GM23338 (cell line): ENCODE measurements around the gene CADPS.

Source experiments
- CREB1 ChIP-seq: fragments of 250-450 bp; sonication (Bioruptor Pico); IDR thresholded peaks from 2 replicates; pipeline ENCODE4 v1.5.0; 2020; ENCODE audit warnings: low read depth, mild to moderate bottlenecking, moderate library complexity
- CTCF ChIP-seq, 2 experiments: fragments of 200-600 bp in 1 of 2; sonication (generic) in 1 of 2; conservative IDR thresholded peaks; 2 replicates each; pipeline versions ENCODE4 v1.5.1 to v1.6.1; 2016 to 2017; ENCODE audit warnings: antibody characterized with exemption in 2 of 2, low read depth in 2 of 2, mild to moderate bottlenecking in 2 of 2, moderate library complexity in 1 of 2
- EZH2 ChIP-seq: fragments of 200-600 bp; sonication (generic); IDR thresholded peaks from one replicate; pipeline ENCODE4 v1.8.0; 2017; ENCODE audit warnings: antibody characterized with exemption, mild to moderate bottlenecking, low read depth; ENCODE audit not compliant: unreplicated experiment
- POLR2AphosphoS5 ChIP-seq: IDR thresholded peaks from 2 replicates; pipeline ENCODE4 v1.6.1; 2016; ENCODE audit warnings: antibody characterized with exemption, low read depth
- REST ChIP-seq: IDR thresholded peaks from one replicate; pipeline ENCODE4 v1.6.1; 2018; ENCODE audit warnings: antibody characterized with exemption; ENCODE audit not compliant: unreplicated experiment
- TF ChIP-seq, protein P1 (sequence below): IDR thresholded peaks from 2 replicates; pipeline ENCODE4 v1.6.1; 2016; ENCODE audit warnings: antibody characterized with exemption

- no peak for TF ChIP-seq CTCF (conservative IDR thresholded peaks at IDR 0.05; ENCODE audit: low read depth in 2 of 2)
- no peak for TF ChIP-seq CREB1
- TF ChIP-seq EZH2 = no peak
- TF ChIP-seq POLR2AphosphoS5 = no peak
- TF ChIP-seq, protein P1, sequence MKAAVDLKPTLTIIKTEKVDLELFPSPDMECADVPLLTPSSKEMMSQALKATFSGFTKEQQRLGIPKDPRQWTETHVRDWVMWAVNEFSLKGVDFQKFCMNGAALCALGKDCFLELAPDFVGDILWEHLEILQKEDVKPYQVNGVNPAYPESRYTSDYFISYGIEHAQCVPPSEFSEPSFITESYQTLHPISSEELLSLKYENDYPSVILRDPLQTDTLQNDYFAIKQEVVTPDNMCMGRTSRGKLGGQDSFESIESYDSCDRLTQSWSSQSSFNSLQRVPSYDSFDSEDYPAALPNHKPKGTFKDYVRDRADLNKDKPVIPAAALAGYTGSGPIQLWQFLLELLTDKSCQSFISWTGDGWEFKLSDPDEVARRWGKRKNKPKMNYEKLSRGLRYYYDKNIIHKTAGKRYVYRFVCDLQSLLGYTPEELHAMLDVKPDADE = no peak
- no peak for TF ChIP-seq REST
Observed at GRCh38 chr3:62475306-62475705, 399.9 kb downstream of the CADPS start.
